OCI-LY7 (cell line): ENCODE data around the gene PARVG. TPM values are rescaled to one million over a fixed set of nuclear protein-coding genes. Genes with fewer than 3 reads are reported as not detected.

Experiments used
- BruUV-seq: library from RNA; stranded (reverse); fragments of 400-500 nt; replicated peaks from 2 replicates; lab custom pipeline; 2021; lab: Mats Ljungman, UMichigan
- CTCF ChIA-PET: fragments of 300-600 bp; sonication (Branson Sonifier 250); formaldehyde crosslinking; loops from one replicate; lab custom pipeline; 2022; ENCODE audit warnings: antibody characterized with exemption; ENCODE audit not compliant: unreplicated experiment; lab: Charles Lee
- POLR2A ChIA-PET: fragments of 300-600 bp; sonication (Branson Sonifier 250); formaldehyde crosslinking; loops from one replicate; lab custom pipeline; 2022; ENCODE audit warnings: antibody characterized with exemption; lab: Charles Lee
- DNase-seq: peaks from one replicate; pipeline ENCODE4 v3.0.0-alpha.2; 2015; ENCODE audit warnings: low spot score
- H2AFZ ChIP-seq: fragments of 200-600 bp; sonication (generic), shearing (Covaris generic); 2 replicates; pipeline ENCODE4 v1.6.1; 2014; ENCODE audit warnings: mild to moderate bottlenecking, antibody characterized with exemption, low read length, moderate library complexity
- H3K27ac ChIP-seq: fragments of 200-600 bp; sonication (generic); 2 replicates; pipeline ENCODE4 v1.5.1; 2014; ENCODE audit warnings: mixed run types, low read depth, mild to moderate bottlenecking, moderate library complexity, low read length, inconsistent platforms; ENCODE audit not compliant: poor library complexity, severe bottlenecking
- H3K36me3 ChIP-seq: fragments of 200-600 bp; sonication (generic); 2 replicates; pipeline ENCODE4 v1.6.1; 2014; ENCODE audit warnings: mild to moderate bottlenecking, antibody characterized with exemption, low read length, moderate library complexity, mixed read lengths; ENCODE audit not compliant: insufficient read depth
- H3K4me1 ChIP-seq: fragments of 200-600 bp; sonication (generic); 2 replicates; pipeline ENCODE4 v1.5.1; 2014; ENCODE audit warnings: mild to moderate bottlenecking, low read length; ENCODE audit not compliant: insufficient read depth, poor library complexity, severe bottlenecking
- H3K4me2 ChIP-seq: fragments of 200-600 bp; sonication (generic); 2 replicates; pipeline ENCODE4 v1.6.1; 2014; ENCODE audit warnings: mild to moderate bottlenecking, low read length
- H3K4me3 ChIP-seq: fragments of 200-600 bp; sonication (generic); 2 replicates; pipeline ENCODE4 v1.5.1; 2014; ENCODE audit warnings: mild to moderate bottlenecking, low read depth, low read length; ENCODE audit not compliant: poor library complexity, severe bottlenecking
- H3K79me2 ChIP-seq: fragments of 200-600 bp; sonication (generic); 2 replicates; pipeline ENCODE4 v1.6.1; 2016; ENCODE audit warnings: low read depth, mild to moderate bottlenecking, low read length, moderate library complexity, mixed read lengths; ENCODE audit not compliant: insufficient read depth
- H3K9me2 ChIP-seq: fragments of 200-600 bp; sonication (generic); 2 replicates; pipeline ENCODE4 v1.6.1; 2016; ENCODE audit warnings: mild to moderate bottlenecking, low read length, mixed read lengths; ENCODE audit not compliant: insufficient read depth
- H3K9me3 ChIP-seq: fragments of 200-600 bp; sonication (generic); 2 replicates; pipeline ENCODE4 v1.6.1; 2014; ENCODE audit warnings: mild to moderate bottlenecking, mixed run types, low read length, mixed read lengths
- H4K20me1 ChIP-seq: fragments of 200-600 bp; sonication (generic); 2 replicates; pipeline ENCODE4 v1.6.1; 2014; ENCODE audit warnings: mild to moderate bottlenecking, antibody characterized with exemption, low read length, moderate library complexity, mixed read lengths; ENCODE audit not compliant: insufficient read depth
- EZH2phosphoT487 ChIP-seq: fragments of 200-600 bp; sonication (generic); IDR thresholded peaks from 2 replicates; pipeline ENCODE4 v1.6.1; 2018; ENCODE audit warnings: low read depth, borderline replicate concordance, mild to moderate bottlenecking, mixed run types, antibody characterized with exemption, low read length, moderate library complexity, mixed read lengths
- intact Hi-C: fragments of 100-400 bp; cut with micrococcal nuclease; formaldehyde crosslinking; loops from one replicate; pipeline ENCODE4 v1.10.0; 2022; ENCODE audit not compliant: unreplicated experiment
- total RNA-seq, 2 experiments: library from RNA; depleted of rRNA in 1 of 2; stranded (reverse); fragments of >200 nt in 1 of 2; shearing (Covaris generic) in 1 of 2; gene quantifications; 2 replicates each; pipeline ENCODE4 v1.2.3, GENCODE V29; 2014 to 2022
- TF ChIP-seq, protein P1 (sequence below): fragments of 200-600 bp; sonication (generic); conservative IDR thresholded peaks from 2 replicates; pipeline ENCODE4 v1.5.1; 2014; ENCODE audit warnings: mild to moderate bottlenecking, antibody characterized with exemption, low read length, moderate library complexity, mixed read lengths

PARVG gene
- total RNA-seq, 2 experiments from 2014 or later = 0.85 to 7.7 TPM

DNA sequence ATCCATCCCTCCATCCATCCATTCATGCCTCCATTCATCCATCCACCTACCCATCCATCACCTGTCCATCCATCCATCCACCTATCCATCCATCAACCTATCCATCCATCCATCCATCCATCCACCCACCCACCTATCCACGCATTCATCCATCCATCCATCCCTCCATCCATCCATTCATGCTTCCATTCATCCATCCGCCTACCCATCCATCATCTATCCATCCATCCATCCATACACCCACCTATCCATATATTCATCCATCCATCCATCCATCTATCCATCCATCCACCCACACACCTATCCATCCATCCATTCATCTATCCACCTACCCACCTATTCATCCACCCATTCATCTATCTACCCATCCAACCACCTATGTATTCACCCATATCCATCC is 13.8 kb downstream of the PARVG start:
- H3K27ac ChIP-seq = no peak overlapping the region
- H3K36me3 ChIP-seq = no peaks in the 10 kb centered on the region
- no peaks in the 10 kb centered on the region for H4K20me1 ChIP-seq
- intact Hi-C loops = loop anchor here (10.0 kb wide), 1 partner anchor 130 kb away; no protein-coding TSS in a partner anchor
- no peaks in the 10 kb centered on the region for H3K79me2 ChIP-seq
- POLR2A ChIA-PET = interaction anchor here (1.0 to 1.6 kb wide), 2 partner anchors 8 to 10 kb away, joined by 3 read pairs; no protein-coding TSS in a partner anchor
- H3K9me2 ChIP-seq = no peaks in the 10 kb centered on the region
- CTCF ChIA-PET = interaction anchor here (0.6 kb wide), 1 partner anchor 19 kb away, joined by 3 read pairs; no protein-coding TSS in a partner anchor
- no peak overlapping the region for H3K4me3 ChIP-seq
- BruUV-seq = no TSS peak
- H2AFZ ChIP-seq = no peak overlapping the region
- no peak for DNase-seq
- H3K4me1 ChIP-seq = peaks cover 12% of the 10 kb centered on the region
- 0 out of 2 replicates have a peak overlapping the region, but pooled peaks have one; percentile 40 for H3K4me2 ChIP-seq
- TF ChIP-seq EZH2phosphoT487 = no peak
- TF ChIP-seq, protein P1, sequence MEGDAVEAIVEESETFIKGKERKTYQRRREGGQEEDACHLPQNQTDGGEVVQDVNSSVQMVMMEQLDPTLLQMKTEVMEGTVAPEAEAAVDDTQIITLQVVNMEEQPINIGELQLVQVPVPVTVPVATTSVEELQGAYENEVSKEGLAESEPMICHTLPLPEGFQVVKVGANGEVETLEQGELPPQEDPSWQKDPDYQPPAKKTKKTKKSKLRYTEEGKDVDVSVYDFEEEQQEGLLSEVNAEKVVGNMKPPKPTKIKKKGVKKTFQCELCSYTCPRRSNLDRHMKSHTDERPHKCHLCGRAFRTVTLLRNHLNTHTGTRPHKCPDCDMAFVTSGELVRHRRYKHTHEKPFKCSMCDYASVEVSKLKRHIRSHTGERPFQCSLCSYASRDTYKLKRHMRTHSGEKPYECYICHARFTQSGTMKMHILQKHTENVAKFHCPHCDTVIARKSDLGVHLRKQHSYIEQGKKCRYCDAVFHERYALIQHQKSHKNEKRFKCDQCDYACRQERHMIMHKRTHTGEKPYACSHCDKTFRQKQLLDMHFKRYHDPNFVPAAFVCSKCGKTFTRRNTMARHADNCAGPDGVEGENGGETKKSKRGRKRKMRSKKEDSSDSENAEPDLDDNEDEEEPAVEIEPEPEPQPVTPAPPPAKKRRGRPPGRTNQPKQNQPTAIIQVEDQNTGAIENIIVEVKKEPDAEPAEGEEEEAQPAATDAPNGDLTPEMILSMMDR = no peak
- no peaks in the 10 kb centered on the region for H3K9me3 ChIP-seq

GRCh38 chr22:44195189-44195871 is 14.6 kb downstream of the PARVG start:
- H3K4me1 ChIP-seq = peaks cover 12% of the 10 kb centered on the region
- H3K36me3 ChIP-seq = no peaks in the 10 kb centered on the region

More at GRCh38 chr22:44195189-44195871, 14.6 kb downstream of the PARVG start:
- Histone ChIP-seq H3K9me2 (no peaks in the 10 kb centered on the region), H3K27ac (no peak overlapping the region), H3K4me3 (no peak overlapping the region), H2AFZ (no peak overlapping the region), H3K4me2 (peak overlapping the region; percentile 40; the same call in 1 of the 2 replicates), H3K9me3 (no peaks in the 10 kb centered on the region), H3K79me2 (no peaks in the 10 kb centered on the region), H4K20me1 (no peaks in the 10 kb centered on the region)
- intact Hi-C loops = loop anchor here (10.0 kb wide), 1 partner anchor 129 kb away; no protein-coding TSS in a partner anchor
- CTCF ChIA-PET = interaction anchor here (1.5 kb wide), 1 partner anchor 10 kb away, joined by 4 read pairs; no protein-coding TSS in a partner anchor
- POLR2A ChIA-PET = interaction anchor here (1.0 to 1.6 kb wide), 2 partner anchors 9 to 10 kb away, joined by 3 read pairs; no protein-coding TSS in a partner anchor
- no TSS peak for BruUV-seq
- TF ChIP-seq, protein P1 = no peak
- TF ChIP-seq EZH2phosphoT487 = no peak
- peak; percentile 35 for DNase-seq
